Activated gamma-delta T cell (primary cell): ENCODE measurements around the gene MRTFB.
"Not testable (repeated sequence)": the region's sequence is repeated elsewhere in the genome, so short reads cannot be mapped to it uniquely, and the experiment has no call there.

Experiments
- DNase-seq: peaks from one replicate; lab custom pipeline; 2025; lab: John Stamatoyannopoulos, UW

Gene MRTFB

DNA sequence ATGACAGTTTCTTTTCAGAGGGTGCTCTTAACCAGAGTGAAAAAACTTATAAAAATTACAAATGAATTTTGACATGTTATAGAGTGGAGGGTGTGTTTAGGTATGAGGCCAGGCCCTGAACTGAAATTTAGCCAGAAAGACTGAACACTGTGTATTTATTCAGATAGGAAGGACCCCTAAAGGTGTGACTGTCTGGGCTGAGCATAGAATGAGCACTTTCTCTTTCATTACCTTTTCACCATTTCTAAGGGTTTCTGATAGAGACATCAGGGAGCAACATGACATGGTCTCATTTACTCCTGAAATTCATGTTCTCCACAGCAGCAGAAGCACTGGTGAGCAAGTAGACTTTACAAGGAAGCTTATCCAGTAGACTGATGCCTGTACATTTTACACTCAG, 32.9 kb downstream of the MRTFB start:
- no peak for DNase-seq

DNA sequence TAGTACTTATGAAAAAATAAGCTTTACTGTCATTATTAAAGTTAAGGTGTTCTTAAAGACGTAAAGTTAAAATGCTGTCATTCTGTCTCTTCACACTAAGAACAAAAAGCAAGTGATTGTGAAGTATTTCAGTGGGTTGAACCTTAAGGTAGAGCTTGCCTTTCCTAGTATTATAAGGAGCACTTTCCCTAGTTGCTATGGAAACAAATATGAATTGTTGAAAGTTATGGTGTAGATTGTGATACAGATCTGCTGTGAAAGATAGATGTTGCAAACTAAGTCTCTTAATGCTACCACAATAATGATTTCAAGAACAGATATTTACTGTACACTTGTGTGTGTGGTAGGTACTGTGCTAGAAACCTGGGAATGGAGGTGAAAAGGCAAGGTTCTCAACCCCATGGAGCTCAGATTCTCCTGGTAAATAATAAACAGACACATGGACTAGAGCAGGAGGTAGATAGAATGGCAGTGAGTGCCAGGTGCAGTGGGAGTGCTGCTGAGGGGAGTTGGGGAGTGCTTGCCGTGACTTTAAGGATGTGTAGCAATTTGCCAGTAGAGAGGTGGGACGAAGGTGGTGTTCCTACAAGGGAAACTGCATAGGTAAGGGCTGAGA, 34.7 kb downstream of the MRTFB start:
- no peak for DNase-seq

DNA sequence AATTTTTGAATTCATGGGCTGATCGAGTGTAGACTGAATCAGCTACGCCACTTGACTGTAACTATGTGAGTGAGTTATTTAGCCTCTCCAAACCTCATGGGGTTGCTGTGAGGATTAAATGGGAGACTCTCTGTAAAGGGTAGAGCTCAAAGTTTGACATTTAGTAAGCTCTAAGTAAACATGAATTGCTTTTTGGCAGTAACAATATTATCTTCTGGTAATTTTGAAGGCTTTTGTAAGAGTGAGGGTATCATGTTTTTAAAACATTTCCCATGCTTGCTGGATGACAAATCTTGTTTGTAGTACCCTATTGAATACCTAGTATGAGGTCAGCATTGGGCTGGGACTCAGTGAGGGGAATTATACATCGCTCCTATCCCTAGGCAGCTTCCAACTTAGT, 35.3 kb downstream of the MRTFB start:
- DNase-seq, result no peak

DNA sequence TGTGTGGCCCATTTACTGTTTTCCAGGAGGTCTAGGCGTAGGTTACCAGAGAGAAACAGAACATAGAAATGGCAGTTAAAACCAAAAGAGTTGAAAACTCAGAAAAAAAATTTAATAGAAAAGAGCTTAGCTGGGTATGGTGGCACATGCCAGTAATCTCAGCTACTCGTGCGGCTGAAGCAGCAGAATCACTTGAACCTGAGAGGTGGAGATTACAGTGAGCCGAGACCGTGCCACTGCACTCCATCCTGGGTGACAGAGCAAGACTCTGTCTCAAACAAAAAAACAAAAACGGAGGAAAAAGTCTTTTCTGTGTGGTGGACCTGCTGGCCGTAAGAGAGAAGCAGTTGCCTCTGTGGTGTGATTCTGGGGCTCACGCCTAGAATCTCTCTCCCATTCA, 35.8 kb downstream of the MRTFB start:
- no peak for DNase-seq

DNA sequence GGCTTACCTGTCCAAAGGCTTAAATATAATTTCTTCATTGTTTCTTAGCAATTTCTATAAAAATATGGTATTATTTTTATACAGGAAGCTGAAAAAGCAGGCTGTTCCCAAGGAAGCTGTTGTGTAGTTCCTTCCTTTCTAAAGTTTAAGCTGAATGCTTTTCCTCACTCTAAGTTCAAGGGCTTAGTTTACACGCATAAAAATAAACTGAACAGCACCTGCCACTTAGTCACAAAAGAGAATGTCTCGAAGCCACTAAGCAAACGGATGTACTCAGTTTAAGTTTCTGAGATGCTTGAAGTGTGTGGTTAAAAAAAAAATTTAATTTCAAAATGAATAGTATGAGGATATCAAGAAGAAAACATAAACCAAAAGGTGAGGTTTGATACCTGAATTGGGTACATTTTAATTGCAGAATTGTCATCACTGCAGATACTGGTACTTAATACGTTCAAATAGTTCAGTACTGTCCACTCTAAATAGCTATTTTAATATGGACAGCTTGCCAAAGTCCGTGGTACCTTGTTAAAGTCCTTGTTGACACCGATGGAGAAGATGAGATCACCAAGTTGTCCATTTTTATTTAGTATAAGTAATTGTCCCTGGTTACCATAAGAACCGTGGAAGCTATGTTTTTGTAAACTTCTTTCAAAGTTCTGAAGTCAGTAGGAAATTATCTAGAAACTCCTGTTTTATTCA, 38.1 kb downstream of the MRTFB start:
- DNase-seq, result no peak

DNA sequence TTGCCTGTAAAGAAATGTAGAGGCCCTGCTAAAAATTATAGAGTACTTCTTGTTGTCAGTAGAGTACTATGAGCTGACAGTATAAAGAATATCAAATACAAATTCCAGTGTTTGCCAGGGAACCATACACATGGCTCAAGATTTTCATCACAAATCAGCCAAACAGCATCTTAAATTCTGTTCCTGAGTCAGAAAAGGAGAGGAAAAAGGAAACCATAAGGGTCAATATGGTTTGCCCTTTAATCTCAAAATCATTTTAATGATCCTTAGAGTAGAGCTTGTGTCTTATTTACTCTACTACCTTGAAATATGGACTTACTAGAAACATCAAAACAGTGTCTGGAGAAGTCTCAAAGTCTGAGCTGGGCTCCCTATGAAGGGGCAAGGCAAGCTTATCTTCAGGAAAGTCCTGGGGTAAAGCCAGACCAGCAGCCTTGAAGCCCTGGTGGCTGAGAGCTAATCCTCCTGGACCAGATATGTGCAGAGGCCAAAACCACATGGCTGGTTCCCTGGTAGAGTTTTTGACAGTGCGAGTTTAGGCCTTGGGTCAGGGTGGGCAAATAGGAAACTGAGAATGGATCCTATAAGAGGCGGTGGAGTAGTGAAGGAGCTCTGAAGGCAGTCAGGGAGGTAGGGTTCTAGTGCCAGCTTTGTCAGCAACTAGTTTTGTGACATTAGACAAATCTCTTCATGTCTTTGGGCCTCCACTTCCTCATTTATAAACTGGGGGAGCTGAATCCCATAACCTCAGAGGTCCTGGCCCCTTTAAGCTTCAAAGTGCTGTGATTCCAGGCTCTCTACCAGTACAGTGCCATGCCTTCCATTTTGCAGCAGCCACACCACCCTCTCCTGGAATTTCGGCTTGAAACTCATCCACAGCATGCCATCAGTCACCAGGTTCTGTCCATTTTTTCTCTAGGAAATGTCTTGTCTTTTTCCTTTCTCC, 38.9 kb downstream of the MRTFB start:
- no peak for DNase-seq

DNA sequence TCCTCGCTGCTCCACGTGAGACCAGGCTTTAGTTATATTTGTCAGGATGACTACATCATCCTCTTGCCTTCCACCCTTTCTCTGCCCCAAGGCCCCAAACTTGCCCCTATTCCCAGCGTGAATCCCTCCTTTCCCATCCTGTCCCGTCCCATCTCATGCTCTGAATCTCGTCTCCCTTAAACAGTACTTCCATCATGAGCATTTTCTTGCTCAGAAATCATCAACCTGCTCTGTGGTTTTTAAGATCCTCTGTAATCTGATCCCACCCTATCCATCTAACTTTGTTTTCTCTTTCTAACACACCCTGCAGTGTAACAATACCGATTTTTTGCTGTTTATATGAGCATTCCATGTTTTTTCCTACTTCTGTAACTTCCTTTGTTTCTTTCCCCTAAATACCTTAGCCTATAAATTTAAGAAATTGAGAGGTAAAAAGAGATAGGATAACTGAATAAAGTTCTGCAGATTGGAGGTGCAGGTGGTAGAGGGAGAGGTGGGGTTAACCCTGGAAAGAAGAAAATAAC, 39.7 kb downstream of the MRTFB start:
- no peak for DNase-seq

DNA sequence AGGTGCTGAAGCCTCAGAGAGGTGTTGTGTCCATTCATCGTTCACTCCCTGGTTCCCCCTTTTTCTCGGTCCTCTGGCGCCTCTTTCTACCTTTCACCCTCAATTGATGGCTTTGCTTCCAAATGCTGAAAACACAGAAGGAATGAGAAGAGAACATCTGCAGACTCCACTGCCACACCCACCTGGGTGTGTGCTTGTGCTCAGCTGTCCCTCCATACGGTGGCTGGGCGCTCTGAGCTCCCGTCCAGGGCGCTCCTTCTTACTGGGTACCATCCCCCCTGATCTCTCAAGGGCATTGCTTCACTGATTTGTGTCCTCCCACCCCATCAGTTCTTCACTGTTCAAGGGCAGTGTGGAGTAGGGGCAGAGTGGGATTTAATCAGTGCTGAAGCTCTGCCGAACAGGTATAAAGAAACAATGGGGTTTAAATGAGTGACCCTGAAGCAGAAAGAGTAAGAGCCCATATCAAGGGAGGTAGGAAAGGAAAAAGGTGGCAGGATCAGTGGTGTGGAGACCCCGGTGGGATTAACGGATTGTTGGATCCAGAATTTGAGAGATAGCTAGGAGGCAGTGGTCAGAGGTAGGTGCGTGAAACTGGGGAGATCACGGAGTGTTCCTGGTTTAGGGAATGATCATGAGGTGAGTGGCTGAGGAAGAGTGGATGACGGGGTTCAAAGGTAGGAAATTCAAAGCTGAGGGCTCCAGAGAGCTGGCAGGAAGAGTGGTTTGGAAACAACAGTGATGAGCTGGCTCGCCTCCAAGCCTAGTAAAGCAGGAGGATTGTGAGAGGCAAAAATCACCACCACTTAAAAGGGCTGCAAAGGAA, 40.8 kb downstream of the MRTFB start:
- DNase-seq, result no peak

DNA sequence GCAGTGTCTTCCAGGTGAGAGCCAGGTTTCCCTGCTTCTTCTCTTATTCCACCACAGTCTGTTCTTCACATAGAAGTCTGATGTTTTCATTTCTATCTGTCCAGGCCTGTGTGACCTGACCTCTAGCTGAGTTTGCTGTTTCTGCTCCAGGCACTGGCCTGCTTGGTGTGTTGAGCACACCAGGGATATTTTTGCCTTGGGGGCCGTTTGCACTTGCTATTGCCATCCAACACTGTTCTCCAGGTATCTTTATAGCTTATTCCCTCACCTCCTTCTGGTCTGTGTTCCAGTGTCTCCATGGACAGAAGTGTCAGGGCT, 41.4 kb downstream of the MRTFB start:
- DNase-seq, result no peak

DNA sequence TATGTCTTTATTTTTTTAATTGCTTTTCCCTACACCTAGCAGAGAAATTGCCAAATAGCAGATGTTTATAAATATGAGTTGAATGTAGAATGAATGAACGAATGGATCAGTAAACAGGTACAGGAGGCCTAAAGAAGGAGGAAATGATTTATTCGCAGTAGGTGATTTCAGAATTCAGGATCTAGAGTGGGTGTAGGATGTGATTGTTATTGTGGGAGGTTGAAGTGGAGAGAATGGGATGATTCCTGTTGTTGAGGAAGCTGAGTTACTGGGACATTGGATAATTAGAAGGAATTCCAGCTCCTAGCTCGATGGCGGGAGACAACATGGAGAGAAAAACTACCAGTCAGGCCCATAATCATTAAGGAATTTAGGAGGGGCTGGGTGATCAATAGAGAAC, 42.2 kb downstream of the MRTFB start:
- no peak for DNase-seq

DNA sequence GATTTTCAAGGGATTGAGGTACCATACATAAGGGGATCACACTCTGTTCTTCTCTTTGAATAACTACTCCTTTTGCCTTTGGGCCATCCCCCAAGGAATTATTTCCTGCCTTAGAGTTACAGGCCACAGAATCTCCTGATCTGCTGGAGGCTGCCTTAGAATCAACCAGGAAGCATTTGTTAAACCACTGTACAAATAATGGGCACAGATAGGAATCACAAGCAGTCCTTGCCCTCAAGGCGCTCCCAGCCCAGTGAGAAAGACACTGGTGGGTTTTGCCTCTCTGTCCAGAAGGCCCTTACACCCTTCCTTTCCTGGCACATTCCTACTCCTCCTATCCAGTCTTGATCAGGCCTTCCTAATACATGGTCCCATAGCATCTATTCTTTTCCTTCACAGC, 45.9 kb downstream of the MRTFB start:
- no peak for DNase-seq

DNA sequence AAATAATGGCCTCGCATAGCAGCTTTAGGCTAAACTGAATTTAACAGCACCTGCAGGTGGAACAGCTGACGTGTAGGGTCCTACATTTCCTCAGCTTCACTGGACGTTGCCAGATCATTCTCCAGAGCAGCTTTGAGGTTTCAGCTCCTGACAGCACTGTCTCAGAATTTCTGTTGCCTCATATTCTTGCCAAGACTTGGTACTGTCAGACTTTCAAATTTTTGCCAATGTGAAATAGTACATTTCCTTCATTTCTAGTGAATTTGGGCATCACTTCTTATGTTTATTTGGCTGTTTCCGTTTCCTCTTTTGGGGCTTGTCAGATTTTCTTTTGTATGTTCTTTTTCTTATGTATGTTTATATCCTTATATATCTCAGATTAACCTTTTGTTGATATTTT, 48.7 kb downstream of the MRTFB start:
- no peak for DNase-seq

DNA sequence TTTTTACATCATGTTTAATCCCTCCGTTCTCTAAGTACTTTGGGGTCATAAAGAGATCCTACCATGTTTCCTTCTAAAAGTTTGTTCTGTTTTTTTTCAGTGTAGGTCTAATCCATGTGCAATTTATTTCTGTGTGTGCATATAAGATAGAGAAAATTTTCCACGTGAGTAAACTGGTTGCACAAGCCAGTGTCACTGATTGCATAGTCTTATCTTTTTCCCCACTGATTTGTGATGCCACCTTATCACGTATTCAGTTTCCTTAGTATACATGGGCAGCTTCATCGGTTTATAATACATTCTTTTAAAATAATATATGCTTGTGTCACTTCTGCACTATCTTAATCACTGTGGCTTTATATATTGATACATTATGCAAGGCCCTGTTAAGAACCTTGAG, 49.2 kb downstream of the MRTFB start:
- DNase-seq, result no peak

DNA sequence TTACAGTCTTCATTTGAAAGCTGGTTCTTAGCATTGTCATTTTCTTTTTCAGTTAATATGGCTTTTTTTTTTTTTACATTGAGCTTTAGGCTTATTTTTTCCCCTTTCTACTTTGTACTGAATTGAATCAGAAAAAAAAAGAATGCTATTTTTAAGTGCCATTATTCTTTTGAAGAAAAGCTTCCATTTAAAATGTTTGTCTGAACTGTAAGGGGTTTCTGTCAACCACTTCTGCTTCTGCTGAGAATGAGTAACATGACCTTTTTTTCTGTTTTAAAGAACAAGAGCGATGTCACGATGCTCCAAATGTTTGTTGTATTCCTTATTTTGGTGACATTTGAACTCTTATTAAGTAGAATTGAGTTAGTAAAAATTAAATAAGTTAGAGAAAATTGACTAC, 50.0 kb downstream of the MRTFB start:
- DNase-seq, result no peak

DNA sequence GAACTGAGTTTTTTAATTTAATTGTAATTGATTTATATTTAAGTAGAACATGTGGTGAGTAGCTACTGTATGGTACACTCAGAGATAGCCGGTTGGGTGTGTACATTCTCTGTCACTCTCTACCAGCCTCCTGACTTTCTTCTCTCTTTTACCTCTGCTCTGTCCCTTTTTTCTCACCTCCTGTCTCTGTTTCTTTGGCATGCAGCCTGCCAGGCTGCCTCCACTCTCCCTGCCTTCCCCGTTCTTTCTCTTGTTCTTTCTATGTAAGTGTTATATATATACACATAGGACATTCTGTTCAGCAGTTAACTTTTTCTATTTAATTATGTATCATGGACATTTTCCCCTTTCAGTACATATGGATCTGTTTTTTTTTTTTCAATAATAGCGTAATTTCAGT, 50.8 kb downstream of the MRTFB start:
- DNase-seq, result no peak

DNA sequence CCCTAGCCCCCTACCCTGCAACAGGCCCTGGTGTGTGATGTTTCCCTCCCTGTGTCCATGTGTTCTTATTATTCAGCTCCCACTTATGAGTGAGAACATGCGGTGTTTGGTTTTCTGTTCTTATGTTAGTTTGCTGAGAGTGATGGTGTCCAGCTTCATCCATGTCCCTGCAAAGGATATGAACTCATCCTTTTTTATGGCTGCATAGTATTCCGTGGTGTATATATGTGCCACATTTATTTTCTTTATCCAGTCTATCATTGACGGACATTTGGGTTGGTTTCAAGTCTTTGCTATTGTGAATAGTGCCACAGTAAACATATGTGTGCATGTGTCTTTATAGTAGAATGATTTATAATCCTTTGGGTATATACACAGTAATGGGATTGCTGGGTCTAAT, 51.3 kb downstream of the MRTFB start:
- DNase-seq, result not testable (repeated sequence)

DNA sequence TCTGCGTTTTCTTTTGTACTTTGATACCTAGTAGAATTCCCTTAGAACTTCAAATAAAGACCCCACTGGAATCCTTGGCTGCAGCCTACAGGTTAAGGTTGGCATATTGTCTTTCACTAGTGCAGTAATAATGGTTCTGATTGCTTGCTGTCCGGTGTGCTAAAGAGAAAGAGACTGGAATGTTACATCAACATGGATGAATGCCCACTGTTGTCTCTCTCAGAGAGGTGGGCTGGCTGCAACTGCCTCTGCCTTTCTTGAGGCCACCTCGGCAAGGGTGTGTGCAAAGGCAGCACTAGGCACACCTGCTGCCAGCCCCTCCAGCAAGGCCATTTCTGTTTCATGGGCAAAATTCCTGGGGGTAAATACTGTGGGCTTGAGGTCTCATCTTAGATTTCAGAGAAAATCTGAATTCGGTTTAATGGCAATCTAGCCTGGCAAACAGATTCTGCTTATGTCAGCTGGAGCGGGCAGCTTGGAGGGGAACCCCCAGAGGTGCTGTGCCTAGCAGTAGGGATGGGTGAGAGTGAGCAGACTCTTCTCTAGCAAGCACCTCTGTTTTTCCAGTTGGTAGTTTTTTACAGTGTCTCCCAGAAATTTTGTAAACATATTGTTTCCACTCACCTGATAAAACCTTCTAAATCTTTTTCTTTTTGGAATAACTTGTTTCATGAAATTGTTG, 54.0 kb downstream of the MRTFB start:
- DNase-seq, result no peak

DNA sequence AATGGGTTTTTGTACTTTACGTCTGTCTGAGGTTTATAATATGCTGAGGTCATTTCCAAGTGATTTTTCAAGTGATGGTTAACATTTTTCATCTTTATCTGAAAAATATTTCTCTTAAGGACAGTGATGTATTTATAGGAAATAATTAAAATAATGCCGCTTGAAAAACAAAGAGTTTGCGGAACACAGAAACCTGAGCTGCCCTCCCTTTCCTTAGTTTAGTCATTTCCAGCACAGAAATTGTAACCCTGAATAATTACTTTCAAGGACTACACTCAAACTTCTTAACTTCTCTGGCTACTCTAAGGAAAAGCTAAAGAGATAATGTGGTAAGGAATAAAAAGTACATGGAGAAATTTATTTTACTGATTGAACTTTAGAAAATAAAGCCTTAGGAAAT, 54.6 kb downstream of the MRTFB start:
- DNase-seq, result no peak

DNA sequence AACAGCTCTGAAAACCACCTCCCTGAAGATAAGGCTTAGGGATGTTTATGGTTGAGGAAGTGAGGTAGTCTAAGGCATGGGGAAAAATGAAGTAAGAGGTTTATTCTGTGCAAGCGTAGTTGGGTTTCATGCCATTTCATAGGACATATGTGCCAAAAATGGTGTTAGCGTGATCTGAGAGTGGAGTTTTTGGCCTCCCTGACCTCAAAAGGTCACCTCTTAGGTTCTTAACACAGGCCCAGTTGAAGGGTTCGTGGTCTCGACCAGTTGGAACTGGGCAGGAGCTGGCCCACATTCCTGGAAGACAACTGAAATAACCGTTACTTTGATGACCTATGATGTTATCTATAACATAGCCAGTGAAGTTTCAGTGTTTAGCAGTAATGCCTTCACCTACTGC, 57.0 kb downstream of the MRTFB start:
- DNase-seq, result no peak

DNA sequence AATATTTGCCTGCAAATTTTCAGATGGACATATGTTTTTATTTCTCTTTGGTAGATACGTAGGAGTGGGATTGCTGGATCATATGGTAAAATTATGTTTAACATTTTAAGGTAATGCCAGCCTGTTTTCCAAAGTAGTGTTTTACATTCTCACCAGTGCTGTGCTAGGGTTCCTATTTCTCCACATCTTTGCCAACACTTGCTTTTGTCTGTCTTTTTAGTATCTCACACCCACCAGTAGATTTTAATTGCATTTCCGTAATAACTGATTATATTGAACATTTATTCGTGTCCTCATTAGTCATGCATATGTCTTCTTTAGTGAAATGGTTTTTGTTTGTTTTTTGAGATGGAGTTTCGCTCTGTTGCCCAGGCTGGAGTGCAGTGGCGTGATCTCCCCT, 58.4 kb downstream of the MRTFB start:
- DNase-seq, result no peak
